ENCODE results near the gene FXYD4.
"Not testable (repeated sequence)": the region's sequence is repeated elsewhere in the genome, so short reads cannot be mapped to it uniquely, and the experiment has no call there.

The FXYD4 gene

GRCh38 chr10:43337536-43337935 is 33.9 kb upstream of the FXYD4 start:
- H3K9me3 ChIP-seq (ENCODE audit: control extremely low read depth in 1 of 5, control insufficient read depth in 4 of 5, insufficient read depth in 2 of 5, low read depth in 1 of 5, low read length in 4 of 5); H3K36me3 ChIP-seq (ENCODE audit: control insufficient read depth in 4 of 4, insufficient read depth in 4 of 4, low read length in 3 of 4); DNase-seq; H3K27ac ChIP-seq (ENCODE audit: insufficient read depth in 1 of 2, low read depth in 1 of 2, low read length in 2 of 2, poor library complexity in 1 of 2, severe bottlenecking in 2 of 2); POLR2A ChIA-PET; H3K4me3 ChIP-seq (ENCODE audit: control insufficient read depth in 1 of 7, extremely low read depth in 1 of 7, insufficient read depth in 4 of 7, low read depth in 2 of 7, low read length in 6 of 7): not testable (repeated sequence)
- WGBS (ENCODE audit: insufficient coverage) = 20% methylated on average over 3 of the region's 9 CpGs
- peaks cover 0 to 10% (median 0%) of the 10 kb centered on the region in 5 experiments for H3K27me3 ChIP-seq (replicated peaks in 2 of 5; ENCODE audit: control insufficient read depth in 4 of 5, insufficient read depth in 5 of 5, low read length in 4 of 5)
- peaks cover 0 to 10% (median 0%) of the 10 kb centered on the region in 4 experiments for H3K4me1 ChIP-seq (ENCODE audit: control extremely low read depth in 1 of 4, control insufficient read depth in 4 of 4, insufficient read depth in 4 of 4, low read length in 3 of 4)
- CTCF ChIA-PET = interaction anchor here (1.8 kb wide), 1 partner anchor 45 kb away, joined by 6 read pairs; no protein-coding TSS in a partner anchor

- H3K27ac ChIP-seq (ENCODE audit: insufficient read depth in 1 of 2, low read depth in 1 of 2, low read length in 2 of 2, poor library complexity in 1 of 2, severe bottlenecking in 2 of 2) = no peak overlapping the region
- 93% methylated on average over 4 of the region's 12 CpGs for WGBS (ENCODE audit: insufficient coverage)
- DNase-seq = no peak
- H3K4me3 ChIP-seq (ENCODE audit: control insufficient read depth in 1 of 7, extremely low read depth in 1 of 7, insufficient read depth in 4 of 7, low read depth in 2 of 7, low read length in 6 of 7) = no peak overlapping the region
- H3K27me3 ChIP-seq (replicated peaks in 2 of 5; ENCODE audit: control insufficient read depth in 4 of 5, insufficient read depth in 5 of 5, low read length in 4 of 5) = peaks cover 0 to 10% (median 0%) of the 10 kb centered on the region in 5 experiments
- no peaks in the 10 kb centered on the region for H3K36me3 ChIP-seq (ENCODE audit: control insufficient read depth in 4 of 4, insufficient read depth in 4 of 4, low read length in 3 of 4)
- POLR2A ChIA-PET = no interaction called here
- H3K9me3 ChIP-seq (ENCODE audit: control extremely low read depth in 1 of 5, control insufficient read depth in 4 of 5, insufficient read depth in 2 of 5, low read depth in 1 of 5, low read length in 4 of 5) = no peaks in the 10 kb centered on the region
- H3K4me1 ChIP-seq (ENCODE audit: control extremely low read depth in 1 of 4, control insufficient read depth in 4 of 4, insufficient read depth in 4 of 4, low read length in 3 of 4) = peaks cover 0 to 6% (median 0%) of the 10 kb centered on the region in 4 experiments
- CTCF ChIA-PET = interaction anchor here (1.8 kb wide), 1 partner anchor 46 kb away, joined by 6 read pairs; no protein-coding TSS in a partner anchor
Observed at GRCh38 chr10:43338117-43338516, 33.3 kb upstream of the FXYD4 start.

GRCh38 chr10:43339136-43339535 is 32.3 kb upstream of the FXYD4 start:
- peaks cover 0 to 10% (median 2%) of the 10 kb centered on the region in 5 experiments for H3K27me3 ChIP-seq (replicated peaks in 2 of 5; ENCODE audit: control insufficient read depth in 4 of 5, insufficient read depth in 5 of 5, low read length in 4 of 5)
- no peak for DNase-seq
- H3K4me1 ChIP-seq (ENCODE audit: control extremely low read depth in 1 of 4, control insufficient read depth in 4 of 4, insufficient read depth in 4 of 4, low read length in 3 of 4) = peaks cover 0 to 6% (median 0%) of the 10 kb centered on the region in 4 experiments
- no peaks in the 10 kb centered on the region for H3K9me3 ChIP-seq (ENCODE audit: control extremely low read depth in 1 of 5, control insufficient read depth in 4 of 5, insufficient read depth in 2 of 5, low read depth in 1 of 5, low read length in 4 of 5)
- H3K4me3 ChIP-seq (ENCODE audit: control insufficient read depth in 1 of 7, extremely low read depth in 1 of 7, insufficient read depth in 4 of 7, low read depth in 2 of 7, low read length in 6 of 7) = no peak overlapping the region
- 93% methylated on average over 8 of the region's 11 CpGs for WGBS (ENCODE audit: insufficient coverage)
- CTCF ChIA-PET = interaction anchor here (0.8 to 1.8 kb wide), 3 partner anchors 11 to 134 kb away, joined by 3 to 6 read pairs (median 4); no protein-coding TSS in a partner anchor
- POLR2A ChIA-PET = no interaction called here
- no peak overlapping the region for H3K27ac ChIP-seq (ENCODE audit: insufficient read depth in 1 of 2, low read depth in 1 of 2, low read length in 2 of 2, poor library complexity in 1 of 2, severe bottlenecking in 2 of 2)
- no peaks in the 10 kb centered on the region for H3K36me3 ChIP-seq (ENCODE audit: control insufficient read depth in 4 of 4, insufficient read depth in 4 of 4, low read length in 3 of 4)

- no peak for DNase-seq
- ChIA-PET CTCF (interaction anchor here (1.5 kb wide), 1 partner anchor 135 kb away, joined by 4 read pairs; no protein-coding TSS in a partner anchor), POLR2A (no interaction called here)
- Histone ChIP-seq H3K27ac (ENCODE audit: insufficient read depth in 1 of 2, low read depth in 1 of 2, low read length in 2 of 2, poor library complexity in 1 of 2, severe bottlenecking in 2 of 2) (no peak overlapping the region), H3K9me3 (ENCODE audit: control extremely low read depth in 1 of 5, control insufficient read depth in 4 of 5, insufficient read depth in 2 of 5, low read depth in 1 of 5, low read length in 4 of 5) (no peaks in the 10 kb centered on the region), H3K4me1 (ENCODE audit: control extremely low read depth in 1 of 4, control insufficient read depth in 4 of 4, insufficient read depth in 4 of 4, low read length in 3 of 4) (peaks cover 0 to 6% (median 0%) of the 10 kb centered on the region in 4 experiments), H3K27me3 (replicated peaks in 2 of 5; ENCODE audit: control insufficient read depth in 4 of 5, insufficient read depth in 5 of 5, low read length in 4 of 5) (peaks cover 0 to 10% (median 2%) of the 10 kb centered on the region in 5 experiments), H3K36me3 (ENCODE audit: control insufficient read depth in 4 of 4, insufficient read depth in 4 of 4, low read length in 3 of 4) (no peaks in the 10 kb centered on the region), H3K4me3 (ENCODE audit: control insufficient read depth in 1 of 7, extremely low read depth in 1 of 7, insufficient read depth in 4 of 7, low read depth in 2 of 7, low read length in 6 of 7) (no peak overlapping the region)
- 98% methylated on average over 5 of the region's 6 CpGs for WGBS (ENCODE audit: insufficient coverage)
Observed at GRCh38 chr10:43340101-43340500, 31.3 kb upstream of the FXYD4 start.

DNA sequence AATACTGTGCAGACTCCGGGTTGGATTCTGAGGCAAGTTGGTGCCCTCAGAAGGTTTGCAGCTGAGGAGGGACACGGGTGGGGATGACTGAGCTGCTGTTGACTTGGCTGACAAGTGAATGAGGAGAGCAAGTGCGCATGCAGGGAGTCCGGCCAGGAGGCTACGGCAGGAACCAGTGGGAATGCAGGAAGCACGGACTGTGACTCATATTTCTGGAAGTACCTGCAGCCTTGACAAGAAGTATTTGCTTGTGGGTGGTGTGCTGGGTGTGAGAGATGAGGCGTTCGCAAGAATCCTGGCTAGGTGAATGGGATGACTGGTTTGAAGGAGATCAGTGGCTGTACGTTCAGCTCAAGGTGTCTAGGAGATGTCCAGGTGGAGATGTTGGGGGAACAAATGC is 30.8 kb upstream of the FXYD4 start:
- Histone ChIP-seq H3K36me3 (ENCODE audit: control insufficient read depth in 4 of 4, insufficient read depth in 4 of 4, low read length in 3 of 4) (no peaks in the 10 kb centered on the region), H3K9me3 (ENCODE audit: control extremely low read depth in 1 of 5, control insufficient read depth in 4 of 5, insufficient read depth in 2 of 5, low read depth in 1 of 5, low read length in 4 of 5) (no peaks in the 10 kb centered on the region), H3K27me3 (replicated peaks in 2 of 5; ENCODE audit: control insufficient read depth in 4 of 5, insufficient read depth in 5 of 5, low read length in 4 of 5) (peaks cover 0 to 10% (median 2%) of the 10 kb centered on the region in 5 experiments), H3K4me3 (ENCODE audit: control insufficient read depth in 1 of 7, extremely low read depth in 1 of 7, insufficient read depth in 4 of 7, low read depth in 2 of 7, low read length in 6 of 7) (no peak overlapping the region), H3K4me1 (ENCODE audit: control extremely low read depth in 1 of 4, control insufficient read depth in 4 of 4, insufficient read depth in 4 of 4, low read length in 3 of 4) (peaks cover 0 to 6% (median 0%) of the 10 kb centered on the region in 4 experiments), H3K27ac (ENCODE audit: insufficient read depth in 1 of 2, low read depth in 1 of 2, low read length in 2 of 2, poor library complexity in 1 of 2, severe bottlenecking in 2 of 2) (no peak overlapping the region)
- no peak for DNase-seq
- ChIA-PET POLR2A (no interaction called here), CTCF (interaction anchor here (1.5 kb wide), 1 partner anchor 136 kb away, joined by 4 read pairs; no protein-coding TSS in a partner anchor)
- 91% methylated on average over 9 of the region's 9 CpGs for WGBS (ENCODE audit: insufficient coverage)

DNA sequence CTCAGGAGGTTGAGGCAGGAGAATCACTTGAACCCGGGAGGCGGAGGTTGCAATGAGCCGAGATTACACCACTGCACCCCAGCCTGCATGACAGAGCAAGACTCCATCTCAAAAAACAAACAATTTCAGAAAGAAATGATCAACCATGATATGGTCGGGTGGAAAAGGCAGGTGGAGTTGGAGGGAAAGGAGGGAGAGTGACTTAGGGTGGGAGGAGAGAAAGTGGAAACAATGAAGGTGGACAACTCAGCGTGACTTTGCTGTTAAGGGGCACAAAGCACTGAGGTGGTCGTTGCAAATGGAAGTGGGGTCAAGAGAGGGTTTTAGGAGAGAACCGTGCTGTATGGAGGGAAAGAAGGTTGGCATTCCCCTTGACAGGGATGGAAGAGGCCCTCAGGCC is 30.0 kb upstream of the FXYD4 start:
- Histone ChIP-seq H3K27me3 (replicated peaks in 2 of 5; ENCODE audit: control insufficient read depth in 4 of 5, insufficient read depth in 5 of 5, low read length in 4 of 5) (peaks cover 0 to 10% (median 2%) of the 10 kb centered on the region in 5 experiments), H3K36me3 (ENCODE audit: control insufficient read depth in 4 of 4, insufficient read depth in 4 of 4, low read length in 3 of 4) (no peaks in the 10 kb centered on the region), H3K9me3 (ENCODE audit: control extremely low read depth in 1 of 5, control insufficient read depth in 4 of 5, insufficient read depth in 2 of 5, low read depth in 1 of 5, low read length in 4 of 5) (no peaks in the 10 kb centered on the region), H3K4me1 (ENCODE audit: control extremely low read depth in 1 of 4, control insufficient read depth in 4 of 4, insufficient read depth in 4 of 4, low read length in 3 of 4) (peaks cover 0 to 6% (median 0%) of the 10 kb centered on the region in 4 experiments), H3K27ac (ENCODE audit: insufficient read depth in 1 of 2, low read depth in 1 of 2, low read length in 2 of 2, poor library complexity in 1 of 2, severe bottlenecking in 2 of 2) (no peak overlapping the region), H3K4me3 (ENCODE audit: control insufficient read depth in 1 of 7, extremely low read depth in 1 of 7, insufficient read depth in 4 of 7, low read depth in 2 of 7, low read length in 6 of 7) (no peak overlapping the region)
- no peak for DNase-seq
- WGBS (ENCODE audit: insufficient coverage) = 96% methylated on average over 4 of the region's 7 CpGs
- POLR2A ChIA-PET = no interaction called here
- CTCF ChIA-PET = no interaction called here

DNA sequence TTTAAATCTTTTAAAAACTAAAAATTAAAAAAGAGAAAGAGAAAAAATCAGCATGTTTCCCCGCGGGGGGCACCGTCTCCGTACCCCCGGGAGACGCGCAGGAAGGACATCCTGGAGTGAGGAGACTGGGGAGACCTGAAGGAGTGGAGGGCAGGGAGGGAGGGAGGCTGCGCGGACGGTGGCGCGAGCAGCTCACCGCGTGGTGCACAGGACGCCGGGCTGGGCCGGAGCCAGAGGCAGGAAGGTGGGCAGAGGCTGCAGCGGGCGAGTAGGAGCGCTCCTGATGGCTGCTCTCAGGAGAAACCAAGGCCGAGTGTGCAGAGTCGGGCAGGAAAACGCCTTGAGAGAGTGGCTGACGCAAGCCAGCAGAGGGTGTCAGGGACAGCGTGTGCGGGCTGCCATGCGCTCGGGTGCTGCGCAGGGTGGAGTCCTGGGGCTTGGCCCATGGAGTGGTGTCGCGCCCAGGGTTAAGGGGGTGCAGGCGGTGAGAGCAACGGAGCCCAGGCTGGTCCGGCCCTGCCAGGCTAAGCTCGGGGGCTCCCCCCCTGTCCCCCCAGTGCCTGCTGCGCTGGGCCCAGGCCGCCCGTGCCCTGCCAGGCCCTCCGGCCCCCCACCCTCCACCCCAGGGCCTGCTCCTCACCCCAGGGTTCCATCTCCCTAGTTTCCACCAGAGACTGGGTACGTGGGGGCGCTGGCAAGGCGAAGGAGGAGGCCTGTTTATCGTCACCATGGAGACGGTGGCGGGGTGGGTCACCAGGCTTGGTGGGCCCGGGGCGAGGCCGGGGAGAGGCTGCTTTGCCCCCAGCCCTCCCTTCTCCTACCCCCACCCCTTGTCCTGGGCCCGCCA is 28.9 kb upstream of the FXYD4 start:
- CTCF ChIA-PET = no interaction called here
- peaks cover 0 to 10% (median 2%) of the 10 kb centered on the region in 5 experiments for H3K27me3 ChIP-seq (replicated peaks in 2 of 5; ENCODE audit: control insufficient read depth in 4 of 5, insufficient read depth in 5 of 5, low read length in 4 of 5)
- DNase-seq = no peak
- peaks cover 0 to 5% (median 0%) of the 10 kb centered on the region in 4 experiments for H3K4me1 ChIP-seq (ENCODE audit: control extremely low read depth in 1 of 4, control insufficient read depth in 4 of 4, insufficient read depth in 4 of 4, low read length in 3 of 4)
- H3K9me3 ChIP-seq (ENCODE audit: control extremely low read depth in 1 of 5, control insufficient read depth in 4 of 5, insufficient read depth in 2 of 5, low read depth in 1 of 5, low read length in 4 of 5) = no peaks in the 10 kb centered on the region
- H3K4me3 ChIP-seq (ENCODE audit: control insufficient read depth in 1 of 7, extremely low read depth in 1 of 7, insufficient read depth in 4 of 7, low read depth in 2 of 7, low read length in 6 of 7) = no peak overlapping the region
- POLR2A ChIA-PET = interaction anchor here (0.5 kb wide), 1 partner anchor 146 kb away, joined by 3 read pairs; no protein-coding TSS in a partner anchor
- no peak overlapping the region for H3K27ac ChIP-seq (ENCODE audit: insufficient read depth in 1 of 2, low read depth in 1 of 2, low read length in 2 of 2, poor library complexity in 1 of 2, severe bottlenecking in 2 of 2)
- WGBS (ENCODE audit: insufficient coverage) = 95% methylated on average over 34 of the region's 49 CpGs
- H3K36me3 ChIP-seq (ENCODE audit: control insufficient read depth in 4 of 4, insufficient read depth in 4 of 4, low read length in 3 of 4) = no peaks in the 10 kb centered on the region

All from common myeloid progenitor, CD34-positive (primary cell).